Neural cell (in vitro differentiated cells): ENCODE results near the gene URB1.

ENCODE experiments used
- CTCF ChIP-seq: fragments of 450-650 bp; IDR thresholded peaks from 2 replicates; pipeline ENCODE4 v1.5.1; 2014; ENCODE audit warnings: antibody characterized with exemption, mild to moderate bottlenecking, moderate library complexity; ENCODE audit not compliant: poor library complexity, severe bottlenecking
- POLR2AphosphoS5 ChIP-seq: IDR thresholded peaks from 2 replicates; pipeline ENCODE4 v1.6.1; 2012

- no peak for TF ChIP-seq CTCF
- TF ChIP-seq POLR2AphosphoS5: no peak
These were observed 827 bp upstream of the URB1 start for GRCh38 chr21:32393677-32394001.
